Esophagus squamous epithelium (tissue), 4 donors: ENCODE measurements around the gene SH2D1B.

Experiments used
- POLR2A ChIP-seq, 4 donors: fragments of 450-650 bp; IDR thresholded peaks; one replicate each; pipeline ENCODE4 v1.6.1; 2017; ENCODE audit warnings: antibody characterized with exemption in 4 of 4, mild to moderate bottlenecking in 4 of 4, moderate library complexity in 3 of 4
- TF ChIP-seq, protein P1 (sequence below), 6 experiments: fragments of 450-650 bp in 4 of 6; fragments of 200-600 bp in 2 of 6; sonication (generic) in 2 of 6; IDR thresholded peaks; one replicate each; pipeline ENCODE4 v1.5.1; 2016 to 2019; ENCODE audit warnings: antibody characterized with exemption in 6 of 6, mild to moderate bottlenecking in 4 of 6, moderate library complexity in 4 of 6

DNA sequence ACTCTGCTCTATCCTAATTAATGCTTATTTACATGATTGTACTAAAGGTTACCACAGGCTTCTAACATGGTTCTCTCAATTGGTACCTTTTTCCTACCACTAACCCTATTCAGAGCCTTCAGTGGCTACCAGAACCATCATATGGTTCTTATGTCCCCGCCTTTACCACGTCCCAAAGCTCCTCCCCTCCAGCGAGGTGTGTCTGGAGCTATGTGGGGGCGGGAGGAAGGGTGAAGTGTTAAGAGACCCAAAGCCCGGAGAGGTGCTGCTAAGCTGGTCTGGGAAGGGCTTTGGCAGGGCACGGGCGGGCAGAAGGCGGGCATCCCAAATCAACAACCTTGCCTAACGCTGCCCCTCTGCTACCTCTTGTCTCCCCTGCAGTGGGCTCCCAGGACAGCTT lies 45.3 kb downstream of the SH2D1B start:
- no peak for TF ChIP-seq POLR2A (IDR thresholded peaks at IDR 0.05)
- TF ChIP-seq, protein P1, sequence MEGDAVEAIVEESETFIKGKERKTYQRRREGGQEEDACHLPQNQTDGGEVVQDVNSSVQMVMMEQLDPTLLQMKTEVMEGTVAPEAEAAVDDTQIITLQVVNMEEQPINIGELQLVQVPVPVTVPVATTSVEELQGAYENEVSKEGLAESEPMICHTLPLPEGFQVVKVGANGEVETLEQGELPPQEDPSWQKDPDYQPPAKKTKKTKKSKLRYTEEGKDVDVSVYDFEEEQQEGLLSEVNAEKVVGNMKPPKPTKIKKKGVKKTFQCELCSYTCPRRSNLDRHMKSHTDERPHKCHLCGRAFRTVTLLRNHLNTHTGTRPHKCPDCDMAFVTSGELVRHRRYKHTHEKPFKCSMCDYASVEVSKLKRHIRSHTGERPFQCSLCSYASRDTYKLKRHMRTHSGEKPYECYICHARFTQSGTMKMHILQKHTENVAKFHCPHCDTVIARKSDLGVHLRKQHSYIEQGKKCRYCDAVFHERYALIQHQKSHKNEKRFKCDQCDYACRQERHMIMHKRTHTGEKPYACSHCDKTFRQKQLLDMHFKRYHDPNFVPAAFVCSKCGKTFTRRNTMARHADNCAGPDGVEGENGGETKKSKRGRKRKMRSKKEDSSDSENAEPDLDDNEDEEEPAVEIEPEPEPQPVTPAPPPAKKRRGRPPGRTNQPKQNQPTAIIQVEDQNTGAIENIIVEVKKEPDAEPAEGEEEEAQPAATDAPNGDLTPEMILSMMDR (IDR thresholded peaks at IDR 0.05): no peak
